ENCODE results near the gene CCDC54.

Gene CCDC54

GRCh38 chr3:107395066-107395465 is 17.8 kb downstream of the CCDC54 start:
- no peak for DNase-seq

GRCh38 chr3:107401301-107401700 is 24.1 kb downstream of the CCDC54 start:
- DNase-seq, result no peak

GRCh38 chr3:107402214-107402613 is 25.0 kb downstream of the CCDC54 start:
- DNase-seq, result no peak

GRCh38 chr3:107404727-107405469 is 27.7 kb downstream of the CCDC54 start:
- DNase-seq, result no peak

GRCh38 chr3:107407355-107407754 is 30.1 kb downstream of the CCDC54 start:
- no peak for DNase-seq

GRCh38 chr3:107408513-107408912 is 31.3 kb downstream of the CCDC54 start:
- DNase-seq, result no peak

- DNase-seq, result no peak
Observed at GRCh38 chr3:107409365-107409764, 32.1 kb downstream of the CCDC54 start.

GRCh38 chr3:107410606-107411005 is 33.4 kb downstream of the CCDC54 start:
- no peak for DNase-seq

GRCh38 chr3:107411056-107411455 is 33.8 kb downstream of the CCDC54 start:
- DNase-seq, result no peak

- DNase-seq, result no peak
Observed at GRCh38 chr3:107411779-107412178, 34.5 kb downstream of the CCDC54 start.

GRCh38 chr3:107412376-107412775 is 35.1 kb downstream of the CCDC54 start:
- no peak for DNase-seq

GRCh38 chr3:107413264-107413663 is 36.0 kb downstream of the CCDC54 start:
- DNase-seq, result no peak

GRCh38 chr3:107414325-107414964 is 37.2 kb downstream of the CCDC54 start:
- no peak for DNase-seq

GRCh38 chr3:107416138-107416537 is 38.9 kb downstream of the CCDC54 start:
- no peak for DNase-seq

GRCh38 chr3:107416886-107417285 is 39.6 kb downstream of the CCDC54 start:
- DNase-seq, result no peak

- DNase-seq, result peak; percentile 37
Observed at GRCh38 chr3:107421170-107421792, 44.0 kb downstream of the CCDC54 start.

- no peak for DNase-seq
Observed at GRCh38 chr3:107421881-107422280, 44.6 kb downstream of the CCDC54 start.

- DNase-seq, result no peak
Observed at GRCh38 chr3:107425033-107425432, 47.8 kb downstream of the CCDC54 start.

- DNase-seq, result no peak
Observed at GRCh38 chr3:107426223-107426622, 49.0 kb downstream of the CCDC54 start.
